GM12892 (cell line): ENCODE measurements around the gene KIAA0753.

ENCODE experiments used
- POLR2A ChIP-seq: IDR thresholded peaks from 2 replicates; pipeline ENCODE4 v1.6.1; 2011; ENCODE audit warnings: low read depth, low read length, control low read depth
- POLR2AphosphoS5 ChIP-seq: IDR thresholded peaks from 2 replicates; pipeline ENCODE4 v1.6.1; 2011; ENCODE audit warnings: low read depth, low read length, control low read depth

- TF ChIP-seq POLR2A (no peak), POLR2AphosphoS5 (no peak)
These were observed 64.9 kb downstream of the KIAA0753 start for GRCh38 chr17:6575596-6575988.
